Ascending aorta (tissue), 2 donors: ENCODE measurements around the gene ITGA8. TPM values are rescaled to one million over a fixed set of nuclear protein-coding genes. Genes with fewer than 3 reads are reported as not detected.

ENCODE experiments used
- DNase-seq, 2 donors: peaks; one replicate each; pipeline ENCODE4 v3.0.0-alpha.2; 2019; ENCODE audit warnings: low spot score in 2 of 2
- H3K27ac ChIP-seq, 2 donors: fragments of 200-600 bp; sonication (generic); one replicate each; pipeline ENCODE4 v1.5.1; 2016 to 2017; ENCODE audit warnings: mild to moderate bottlenecking in 1 of 2
- H3K27me3 ChIP-seq: fragments of 200-600 bp; sonication (generic); one replicate; pipeline ENCODE4 v1.5.1; 2017
- H3K36me3 ChIP-seq, 2 donors: fragments of 200-600 bp; sonication (generic); one replicate each; pipeline ENCODE4 v1.5.1; 2016
- H3K4me1 ChIP-seq, 2 donors: fragments of 200-600 bp; sonication (generic); one replicate each; pipeline ENCODE4 v1.5.1; 2016 to 2017; ENCODE audit warnings: mild to moderate bottlenecking in 1 of 2
- H3K4me3 ChIP-seq, 2 donors: fragments of 200-600 bp; sonication (generic); one replicate each; pipeline ENCODE4 v1.5.1; 2016 to 2017; ENCODE audit warnings: mild to moderate bottlenecking in 1 of 2
- H3K9me3 ChIP-seq, 2 donors: fragments of 200-600 bp; sonication (generic); one replicate each; pipeline ENCODE4 v1.5.1; 2016
- intact Hi-C: fragments of 100-400 bp; cut with DNase I; formaldehyde crosslinking; loops from one replicate; pipeline ENCODE4 v1.15.1; 2023
- total RNA-seq: library from RNA; depleted of rRNA; stranded (reverse); fragments of >200 nt; gene quantifications from one replicate; pipeline ENCODE4 v1.1.0, GENCODE V29; 2016
- TF ChIP-seq, protein P1 (sequence below), 3 experiments: fragments of 200-600 bp in 2 of 3; fragments of 450-650 bp in 1 of 3; sonication (generic) in 2 of 3; IDR thresholded peaks; one replicate each; pipeline ENCODE4 v1.5.1; 2016 to 2019; ENCODE audit warnings: antibody characterized with exemption in 3 of 3, mild to moderate bottlenecking in 1 of 3, moderate library complexity in 1 of 3

Gene ITGA8
- total RNA-seq, 1 donor from 2014 or later, result 231 TPM

DNA sequence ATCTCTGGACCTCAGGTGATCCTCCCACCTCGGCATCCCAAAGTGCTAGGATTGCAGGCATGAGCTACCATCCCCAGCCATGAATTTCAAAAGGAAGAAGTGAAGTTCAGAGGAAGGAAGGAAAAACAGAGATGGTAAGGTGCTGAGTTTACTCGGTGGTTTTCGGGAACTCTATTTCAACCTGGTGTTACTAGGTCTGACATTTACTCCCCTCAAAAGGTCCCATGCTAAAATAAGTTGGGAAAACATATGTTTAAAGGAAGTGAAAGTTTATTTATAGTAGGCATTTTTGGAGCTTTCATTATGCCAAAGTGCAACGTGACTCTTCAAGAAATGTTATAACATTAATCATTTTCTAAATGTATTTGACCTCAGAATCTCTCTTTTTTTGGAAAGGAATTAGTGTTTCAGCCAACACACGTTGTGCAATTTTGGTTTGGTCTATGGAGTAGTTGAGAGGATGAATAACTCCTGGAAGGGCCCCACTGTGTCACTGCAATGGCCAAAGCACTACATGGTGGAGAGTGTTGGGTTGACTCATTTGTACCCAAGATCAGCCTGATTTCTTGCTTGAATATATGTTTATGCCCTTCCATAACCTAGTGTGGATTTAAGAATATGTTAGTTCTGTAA lies 233.9 kb downstream of the ITGA8 start:
- Histone ChIP-seq H3K36me3 (no peaks in the 10 kb centered on the region), H3K4me3 (no peak overlapping the region), H3K27ac (peak overlapping the region; percentile 85 to 91), H3K9me3 (no peaks in the 10 kb centered on the region), H3K4me1 (peaks cover 15 to 58% of the 10 kb centered on the region in 2 donors), H3K27me3 (no peaks in the 10 kb centered on the region)
- DNase-seq, result peak; percentile 58 to 92
- TF ChIP-seq, protein P1, sequence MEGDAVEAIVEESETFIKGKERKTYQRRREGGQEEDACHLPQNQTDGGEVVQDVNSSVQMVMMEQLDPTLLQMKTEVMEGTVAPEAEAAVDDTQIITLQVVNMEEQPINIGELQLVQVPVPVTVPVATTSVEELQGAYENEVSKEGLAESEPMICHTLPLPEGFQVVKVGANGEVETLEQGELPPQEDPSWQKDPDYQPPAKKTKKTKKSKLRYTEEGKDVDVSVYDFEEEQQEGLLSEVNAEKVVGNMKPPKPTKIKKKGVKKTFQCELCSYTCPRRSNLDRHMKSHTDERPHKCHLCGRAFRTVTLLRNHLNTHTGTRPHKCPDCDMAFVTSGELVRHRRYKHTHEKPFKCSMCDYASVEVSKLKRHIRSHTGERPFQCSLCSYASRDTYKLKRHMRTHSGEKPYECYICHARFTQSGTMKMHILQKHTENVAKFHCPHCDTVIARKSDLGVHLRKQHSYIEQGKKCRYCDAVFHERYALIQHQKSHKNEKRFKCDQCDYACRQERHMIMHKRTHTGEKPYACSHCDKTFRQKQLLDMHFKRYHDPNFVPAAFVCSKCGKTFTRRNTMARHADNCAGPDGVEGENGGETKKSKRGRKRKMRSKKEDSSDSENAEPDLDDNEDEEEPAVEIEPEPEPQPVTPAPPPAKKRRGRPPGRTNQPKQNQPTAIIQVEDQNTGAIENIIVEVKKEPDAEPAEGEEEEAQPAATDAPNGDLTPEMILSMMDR (IDR thresholded peaks at IDR 0.05), result peak in 1 of 3 experiments; percentile 4
- intact Hi-C loops, result loop anchor here (5.0 kb wide), 1 partner anchor 47 kb away; no protein-coding TSS in a partner anchor

GRCh38 chr10:15485027-15485426 lies 234.7 kb downstream of the ITGA8 start:
- intact Hi-C loops, result loop anchor here (5.0 kb wide), 1 partner anchor 47 kb away; no protein-coding TSS in a partner anchor
- Histone ChIP-seq H3K4me1 (peaks cover 15 to 58% of the 10 kb centered on the region in 2 donors), H3K36me3 (no peaks in the 10 kb centered on the region), H3K27me3 (no peaks in the 10 kb centered on the region), H3K27ac (peak overlapping the region; percentile 85 to 91), H3K9me3 (no peaks in the 10 kb centered on the region), H3K4me3 (no peak overlapping the region)
- DNase-seq, result no peak
- TF ChIP-seq, protein P1 (IDR thresholded peaks at IDR 0.05), result no peak

GRCh38 chr10:15484128-15484527 lies 235.6 kb downstream of the ITGA8 start:
- Histone ChIP-seq H3K36me3 (no peaks in the 10 kb centered on the region), H3K27ac (peak overlapping the region; percentile 85 to 91), H3K4me3 (no peak overlapping the region), H3K4me1 (peaks cover 15 to 58% of the 10 kb centered on the region in 2 donors), H3K27me3 (no peaks in the 10 kb centered on the region), H3K9me3 (no peaks in the 10 kb centered on the region)
- intact Hi-C loops, result no loop called here
- TF ChIP-seq, protein P1 (IDR thresholded peaks at IDR 0.05), result no peak
- DNase-seq, result no peak

DNA sequence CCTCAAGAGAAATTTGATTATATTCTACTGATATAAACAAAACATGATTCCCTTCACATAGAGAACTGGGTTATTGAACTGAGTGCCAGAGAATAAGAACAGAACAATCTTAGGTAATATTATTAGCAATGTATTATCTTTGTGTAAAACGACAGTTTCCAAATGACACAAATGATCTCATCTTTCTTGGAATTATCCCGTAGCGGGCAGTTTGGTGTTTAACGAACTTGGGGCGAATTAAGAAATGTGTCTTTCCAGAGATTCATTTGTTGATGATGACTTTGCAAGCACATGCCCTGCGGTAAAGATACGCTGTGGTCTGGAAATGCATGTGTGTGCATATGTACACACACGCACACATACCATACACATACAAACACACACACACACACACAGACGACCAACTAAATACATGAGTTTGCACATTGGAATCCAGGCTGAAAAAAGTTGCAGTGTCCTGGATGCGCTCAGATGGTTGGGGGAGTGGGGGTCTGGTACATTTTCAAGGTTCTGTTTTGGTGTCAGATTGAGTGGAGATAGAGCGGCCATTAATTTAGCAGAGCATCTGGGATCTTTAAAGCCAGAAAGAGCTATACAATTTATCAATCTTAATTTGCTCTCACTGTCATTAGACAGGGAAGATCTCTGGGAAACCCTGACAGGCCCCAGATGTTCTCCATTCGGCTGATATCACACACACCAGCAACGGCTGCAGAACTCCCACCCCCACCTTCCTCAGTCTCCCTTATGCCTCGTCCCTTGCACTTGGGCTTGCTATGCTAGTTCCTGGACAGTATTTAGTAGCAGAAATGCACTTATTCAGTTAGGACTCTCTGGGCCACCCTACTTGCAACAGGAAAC lies 236.3 kb downstream of the ITGA8 start:
- Histone ChIP-seq H3K4me3 (no peak overlapping the region), H3K27me3 (no peaks in the 10 kb centered on the region), H3K27ac (peak overlapping the region; percentile 85 to 91), H3K9me3 (no peaks in the 10 kb centered on the region), H3K4me1 (peaks cover 15 to 58% of the 10 kb centered on the region in 2 donors), H3K36me3 (no peaks in the 10 kb centered on the region)
- intact Hi-C loops, result loop anchor here (2.0 kb wide), 1 partner anchor 45 kb away; no protein-coding TSS in a partner anchor
- no peak for DNase-seq
- TF ChIP-seq, protein P1 (IDR thresholded peaks at IDR 0.05), result no peak

DNA sequence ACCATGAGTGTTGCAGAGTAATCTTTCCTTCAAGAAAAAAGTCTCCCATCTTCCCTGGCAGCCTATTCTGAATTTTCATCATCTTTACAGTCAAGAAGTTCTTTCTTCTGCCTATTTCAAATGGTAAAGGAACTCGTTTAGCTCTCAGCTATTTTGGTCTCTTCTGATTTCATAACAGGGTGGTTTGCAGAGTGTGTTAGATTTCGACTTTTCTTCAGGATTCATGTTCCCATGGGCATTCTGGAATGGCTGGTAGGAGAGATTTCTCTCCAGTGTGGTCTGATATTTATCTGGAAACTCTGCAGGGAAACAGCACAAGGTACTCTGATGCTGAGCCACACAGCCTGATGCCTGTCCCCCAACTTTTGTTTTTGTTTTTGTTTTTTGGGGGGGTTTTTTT lies 237.6 kb downstream of the ITGA8 start:
- H3K4me1 ChIP-seq, result peaks cover 15 to 52% of the 10 kb centered on the region in 2 donors
- H3K36me3 ChIP-seq, result no peaks in the 10 kb centered on the region
- peak overlapping the region; percentile 85 to 91 for H3K27ac ChIP-seq
- no peaks in the 10 kb centered on the region for H3K9me3 ChIP-seq
- H3K27me3 ChIP-seq, result no peaks in the 10 kb centered on the region
- H3K4me3 ChIP-seq, result no peak overlapping the region
- intact Hi-C loops, result loop anchor here (2.0 kb wide), 1 partner anchor 43 kb away; no protein-coding TSS in a partner anchor
- no peak for DNase-seq
- TF ChIP-seq, protein P1 (IDR thresholded peaks at IDR 0.05), result no peak
